Measurements from ENCODE around the gene ATP6V0D1. TPM values are rescaled to one million over a fixed set of nuclear protein-coding genes. Genes with fewer than 3 reads are reported as not detected.
A peak's percentile ranks its signal among the peaks of the same experiment; 100 is the strongest.

The ATP6V0D1 gene
- total RNA-seq, 1 experiment from 2014 or later, result 85.3 TPM

DNA sequence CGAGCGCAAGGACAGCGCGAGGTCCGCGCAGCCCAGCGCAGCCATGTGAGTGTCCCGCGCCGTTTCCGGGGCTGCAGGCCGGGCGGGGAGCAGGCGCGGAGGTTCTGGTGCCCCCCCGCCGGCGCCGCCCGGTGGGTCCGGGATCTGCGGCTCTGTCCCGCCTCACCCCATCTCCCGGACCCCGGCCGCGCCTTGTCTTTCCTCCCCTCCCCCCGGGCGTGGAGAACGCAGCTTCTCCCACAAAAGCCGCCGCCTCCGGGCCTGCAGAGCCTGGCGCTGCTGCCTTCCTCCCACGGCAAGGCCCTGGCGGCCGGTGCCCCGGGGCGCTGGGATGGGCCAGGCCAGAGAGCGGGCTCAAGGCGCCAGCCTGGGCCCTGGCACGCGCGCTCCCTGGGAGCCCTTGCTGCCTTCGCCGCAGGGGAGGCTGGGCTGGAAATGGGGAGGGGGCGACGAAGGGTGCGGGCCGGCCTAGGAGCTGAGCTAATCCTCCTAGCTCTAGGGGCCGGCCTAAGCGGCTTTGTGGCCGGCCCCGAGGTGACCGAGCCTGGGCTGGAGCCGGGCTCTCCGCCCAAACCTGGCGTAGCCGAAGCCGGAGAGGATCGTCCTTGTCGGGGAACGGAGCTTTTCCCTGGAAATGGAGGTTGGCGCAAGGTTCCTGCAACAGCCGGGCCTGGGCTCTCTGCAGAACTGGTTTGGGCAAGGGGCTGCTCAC lies 48.1 kb upstream of the ATP6V0D1 start:
- peaks cover 21% of the 10 kb centered on the region for H3K27me3 Mint-ChIP-seq (ENCODE audit: unreplicated experiment)
- TF ChIP-seq, protein P1, sequence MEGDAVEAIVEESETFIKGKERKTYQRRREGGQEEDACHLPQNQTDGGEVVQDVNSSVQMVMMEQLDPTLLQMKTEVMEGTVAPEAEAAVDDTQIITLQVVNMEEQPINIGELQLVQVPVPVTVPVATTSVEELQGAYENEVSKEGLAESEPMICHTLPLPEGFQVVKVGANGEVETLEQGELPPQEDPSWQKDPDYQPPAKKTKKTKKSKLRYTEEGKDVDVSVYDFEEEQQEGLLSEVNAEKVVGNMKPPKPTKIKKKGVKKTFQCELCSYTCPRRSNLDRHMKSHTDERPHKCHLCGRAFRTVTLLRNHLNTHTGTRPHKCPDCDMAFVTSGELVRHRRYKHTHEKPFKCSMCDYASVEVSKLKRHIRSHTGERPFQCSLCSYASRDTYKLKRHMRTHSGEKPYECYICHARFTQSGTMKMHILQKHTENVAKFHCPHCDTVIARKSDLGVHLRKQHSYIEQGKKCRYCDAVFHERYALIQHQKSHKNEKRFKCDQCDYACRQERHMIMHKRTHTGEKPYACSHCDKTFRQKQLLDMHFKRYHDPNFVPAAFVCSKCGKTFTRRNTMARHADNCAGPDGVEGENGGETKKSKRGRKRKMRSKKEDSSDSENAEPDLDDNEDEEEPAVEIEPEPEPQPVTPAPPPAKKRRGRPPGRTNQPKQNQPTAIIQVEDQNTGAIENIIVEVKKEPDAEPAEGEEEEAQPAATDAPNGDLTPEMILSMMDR (IDR thresholded peaks at IDR 0.05; ENCODE audit: unreplicated experiment), result no peak
- intact Hi-C loops (cut with micrococcal nuclease; ENCODE audit: unreplicated experiment), result no loop called here
- peak overlapping the region; percentile 87 for H3K4me3 Mint-ChIP-seq (ENCODE audit: low read depth, unreplicated experiment)
- H3K9me3 Mint-ChIP-seq (ENCODE audit: low read depth, unreplicated experiment), result no peaks in the 10 kb centered on the region
- no TSS peak for BruUV-seq (replicated peaks)
- DNase-seq, result peak; percentile 65
- peaks cover 40% of the 10 kb centered on the region for H3K4me1 Mint-ChIP-seq (ENCODE audit: low read depth, unreplicated experiment)
- H3K27ac Mint-ChIP-seq (ENCODE audit: unreplicated experiment), result peak overlapping the region; percentile 76
- CTCF ChIA-PET, result interaction anchor here (0.5 to 2.5 kb wide), 8 partner anchors 8 to 361 kb away, joined by 3 to 7 read pairs (median 6); partner anchors contain the start of genes ACD, ATP6V0D1, HSD11B2 and PARD6A
- peaks cover 45% of the 10 kb centered on the region for H3K36me3 Mint-ChIP-seq (ENCODE audit: insufficient read depth, unreplicated experiment)

DNA sequence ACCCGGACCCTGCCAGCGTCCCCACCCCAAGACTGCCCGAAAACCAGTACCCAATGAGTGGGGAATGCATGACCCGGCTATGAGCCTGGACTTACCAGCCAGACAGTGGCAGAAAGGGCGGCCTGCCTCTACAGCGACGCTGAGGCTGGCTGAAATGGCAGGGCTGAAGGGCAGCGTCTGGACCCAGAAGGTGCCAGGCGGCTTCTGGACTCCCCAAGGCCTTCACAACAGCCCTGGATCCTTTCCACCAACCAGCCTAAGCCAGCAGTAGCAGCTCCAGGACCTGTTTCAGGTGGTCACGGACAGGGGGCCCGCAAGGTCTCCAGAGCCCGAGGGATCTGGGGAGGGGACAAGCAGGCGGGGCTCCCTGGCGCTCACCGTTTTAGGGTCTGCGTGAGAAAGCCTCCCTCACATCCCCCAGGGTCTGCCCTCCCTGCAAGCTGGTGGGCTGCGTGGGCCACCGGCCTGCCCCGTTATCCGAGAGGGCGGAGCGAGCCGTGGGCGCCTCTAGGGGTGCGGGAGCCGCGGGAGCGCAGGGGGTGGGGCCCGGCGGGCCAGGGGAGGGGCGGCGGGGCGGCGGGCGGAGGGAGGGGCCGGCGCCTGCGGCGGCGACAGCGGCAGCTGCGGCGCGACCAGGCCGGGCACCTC lies 47.4 kb upstream of the ATP6V0D1 start, which contains the start of gene RIPOR1:
RIPOR1 (plus strand) TSS at position 608 of the 648 bp plus-strand sequence. CDS start 9,618 bp downstream, outside the sequence.
- Mint-ChIP-seq H3K4me1 (ENCODE audit: low read depth, unreplicated experiment) (peaks cover 36% of the 10 kb centered on the region), H3K36me3 (ENCODE audit: insufficient read depth, unreplicated experiment) (peaks cover 42% of the 10 kb centered on the region), H3K9me3 (ENCODE audit: low read depth, unreplicated experiment) (no peaks in the 10 kb centered on the region), H3K4me3 (ENCODE audit: low read depth, unreplicated experiment) (peak within 1 kb of the TSS; percentile 87), H3K27ac (ENCODE audit: unreplicated experiment) (peak within 1 kb of the TSS; percentile 76), H3K27me3 (ENCODE audit: unreplicated experiment) (peaks cover 24% of the 10 kb centered on the region)
- intact Hi-C loops (cut with micrococcal nuclease; ENCODE audit: unreplicated experiment), result no loop called here
- BruUV-seq (replicated peaks), result no TSS peak
- TF ChIP-seq, protein P1 (IDR thresholded peaks at IDR 0.05; ENCODE audit: unreplicated experiment), result no peak
- peak; percentile 60 for DNase-seq
- CTCF ChIA-PET, result interaction anchor here (0.5 to 2.5 kb wide), 5 partner anchors 9 to 361 kb away, joined by 3 to 7 read pairs (median 4); partner anchors contain the start of genes ATP6V0D1 and HSD11B2

- DNase-seq, result no peak
- intact Hi-C loops (cut with micrococcal nuclease; ENCODE audit: unreplicated experiment), result no loop called here
- H3K4me1 Mint-ChIP-seq (ENCODE audit: low read depth, unreplicated experiment), result peaks cover 25% of the 10 kb centered on the region
- H3K27ac Mint-ChIP-seq (ENCODE audit: unreplicated experiment), result no peak overlapping the region
- H3K4me3 Mint-ChIP-seq (ENCODE audit: low read depth, unreplicated experiment), result peak overlapping the region; percentile 13
- peaks cover 37% of the 10 kb centered on the region for H3K36me3 Mint-ChIP-seq (ENCODE audit: insufficient read depth, unreplicated experiment)
- no TSS peak for BruUV-seq (replicated peaks)
- TF ChIP-seq, protein P1 (IDR thresholded peaks at IDR 0.05; ENCODE audit: unreplicated experiment), result no peak
- H3K27me3 Mint-ChIP-seq (ENCODE audit: unreplicated experiment), result peaks cover 24% of the 10 kb centered on the region
- no peaks in the 10 kb centered on the region for H3K9me3 Mint-ChIP-seq (ENCODE audit: low read depth, unreplicated experiment)
- CTCF ChIA-PET, result interaction anchor here (0.5 to 0.9 kb wide), 3 partner anchors 10 to 280 kb away, joined by 3 read pairs; partner anchors contain the start of genes ACD, RANBP10 and TSNAXIP1
Measured at GRCh38 chr16:67526149-67526791, 45.3 kb upstream of the ATP6V0D1 start.

- Mint-ChIP-seq H3K36me3 (ENCODE audit: insufficient read depth, unreplicated experiment) (peaks cover 32% of the 10 kb centered on the region), H3K27me3 (ENCODE audit: unreplicated experiment) (peaks cover 24% of the 10 kb centered on the region), H3K9me3 (ENCODE audit: low read depth, unreplicated experiment) (no peaks in the 10 kb centered on the region), H3K27ac (ENCODE audit: unreplicated experiment) (no peak overlapping the region), H3K4me1 (ENCODE audit: low read depth, unreplicated experiment) (peaks cover 25% of the 10 kb centered on the region), H3K4me3 (ENCODE audit: low read depth, unreplicated experiment) (no peak overlapping the region)
- intact Hi-C loops (cut with micrococcal nuclease; ENCODE audit: unreplicated experiment), result no loop called here
- DNase-seq, result no peak
- TF ChIP-seq, protein P1 (IDR thresholded peaks at IDR 0.05; ENCODE audit: unreplicated experiment), result no peak
- BruUV-seq (replicated peaks), result no TSS peak
- CTCF ChIA-PET, result interaction anchor here (0.8 to 0.9 kb wide), 3 partner anchors 11 to 135 kb away, joined by 3 read pairs; partner anchors contain the start of gene ACD
Measured at GRCh38 chr16:67525176-67525860, 44.4 kb upstream of the ATP6V0D1 start.

Data from Calu3 (cell line).